ENCODE results near the gene CSMD2. TPM values are rescaled to one million over a fixed set of nuclear protein-coding genes. Genes with fewer than 3 reads are reported as not detected.
"Not testable (repeated sequence)": the region's sequence is repeated elsewhere in the genome, so short reads cannot be mapped to it uniquely, and the experiment has no call there.

Gene CSMD2
- total and polyA plus RNA-seq, 4 donors = 0.25 to 2.4 (median 1.7) TPM

- ATAC-seq (ENCODE audit: low FRiP score); H3K36me3 ChIP-seq (ENCODE audit: control insufficient read depth in 1 of 2, insufficient read depth in 2 of 2, low read length in 1 of 2); H3K4me3 ChIP-seq (ENCODE audit: low read length in 2 of 2); intact Hi-C loops (cut with DNase I); DNase-seq; H3K9me3 ChIP-seq (ENCODE audit: control insufficient read depth, low read length); H3K4me1 ChIP-seq (ENCODE audit: control insufficient read depth in 1 of 2, insufficient read depth in 2 of 2, low read length in 2 of 2); H3K27me3 ChIP-seq (ENCODE audit: control insufficient read depth in 1 of 2, insufficient read depth in 2 of 2, low read length in 1 of 2); H3K27ac ChIP-seq (ENCODE audit: low read depth in 1 of 2, low read length in 2 of 2): not testable (repeated sequence)
- WGBS, 2 donors = 91 to 93% methylated on average over 33 to 43 of the region's 43 CpGs
Measured at GRCh38 chr1:34082085-34082670, 82.9 kb downstream of the CSMD2 start.

- Histone ChIP-seq H3K27ac (ENCODE audit: low read depth in 1 of 2, low read length in 2 of 2) (no peak overlapping the region), H3K27me3 (ENCODE audit: control insufficient read depth in 1 of 2, insufficient read depth in 2 of 2, low read length in 1 of 2) (no peaks in the 10 kb centered on the region), H3K4me3 (ENCODE audit: low read length in 2 of 2) (no peak overlapping the region), H3K9me3 (ENCODE audit: control insufficient read depth, low read length) (no peaks in the 10 kb centered on the region), H3K36me3 (ENCODE audit: control insufficient read depth in 1 of 2, insufficient read depth in 2 of 2, low read length in 1 of 2) (no peaks in the 10 kb centered on the region), H3K4me1 (ENCODE audit: control insufficient read depth in 1 of 2, insufficient read depth in 2 of 2, low read length in 2 of 2) (no peaks in the 10 kb centered on the region)
- 85 to 92% methylated on average over 4 of the region's 4 CpGs for WGBS, 2 donors
- ATAC-seq (ENCODE audit: low FRiP score) (no peak), DNase-seq (no peak)
- intact Hi-C loops (cut with DNase I) = no loop called here
Measured at GRCh38 chr1:34078383-34078782, 86.6 kb downstream of the CSMD2 start.

DNA sequence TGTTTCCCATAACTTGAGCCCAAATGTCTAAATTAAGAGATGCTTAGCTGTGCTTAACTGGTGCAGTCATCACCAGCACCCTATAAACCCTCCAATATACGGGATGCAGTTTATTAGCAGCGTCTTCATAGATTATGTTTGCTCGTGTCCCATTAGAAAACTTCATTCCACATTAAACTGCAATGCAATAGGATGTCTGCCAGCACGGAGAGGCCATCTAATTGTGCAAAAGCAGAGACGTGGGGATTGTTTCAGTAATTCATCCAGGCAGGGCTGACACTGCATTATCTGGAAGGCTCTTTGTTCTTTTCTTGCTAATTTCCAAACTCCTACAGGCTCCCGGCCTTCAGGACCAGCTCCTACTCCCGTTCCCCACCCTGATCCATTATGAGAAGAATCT, 89.5 kb downstream of the CSMD2 start:
- Histone ChIP-seq H3K27ac (ENCODE audit: low read depth in 1 of 2, low read length in 2 of 2) (no peak overlapping the region), H3K27me3 (ENCODE audit: control insufficient read depth in 1 of 2, insufficient read depth in 2 of 2, low read length in 1 of 2) (no peaks in the 10 kb centered on the region), H3K4me3 (ENCODE audit: low read length in 2 of 2) (no peak overlapping the region), H3K4me1 (ENCODE audit: control insufficient read depth in 1 of 2, insufficient read depth in 2 of 2, low read length in 2 of 2) (no peaks in the 10 kb centered on the region), H3K36me3 (ENCODE audit: control insufficient read depth in 1 of 2, insufficient read depth in 2 of 2, low read length in 1 of 2) (no peaks in the 10 kb centered on the region), H3K9me3 (ENCODE audit: control insufficient read depth, low read length) (no peaks in the 10 kb centered on the region)
- no peak for ATAC-seq (ENCODE audit: low FRiP score)
- intact Hi-C loops (cut with DNase I) = no loop called here
- WGBS, 2 donors = 78% methylated on average over 7 of the region's 7 CpGs
- no peak for DNase-seq

DNA sequence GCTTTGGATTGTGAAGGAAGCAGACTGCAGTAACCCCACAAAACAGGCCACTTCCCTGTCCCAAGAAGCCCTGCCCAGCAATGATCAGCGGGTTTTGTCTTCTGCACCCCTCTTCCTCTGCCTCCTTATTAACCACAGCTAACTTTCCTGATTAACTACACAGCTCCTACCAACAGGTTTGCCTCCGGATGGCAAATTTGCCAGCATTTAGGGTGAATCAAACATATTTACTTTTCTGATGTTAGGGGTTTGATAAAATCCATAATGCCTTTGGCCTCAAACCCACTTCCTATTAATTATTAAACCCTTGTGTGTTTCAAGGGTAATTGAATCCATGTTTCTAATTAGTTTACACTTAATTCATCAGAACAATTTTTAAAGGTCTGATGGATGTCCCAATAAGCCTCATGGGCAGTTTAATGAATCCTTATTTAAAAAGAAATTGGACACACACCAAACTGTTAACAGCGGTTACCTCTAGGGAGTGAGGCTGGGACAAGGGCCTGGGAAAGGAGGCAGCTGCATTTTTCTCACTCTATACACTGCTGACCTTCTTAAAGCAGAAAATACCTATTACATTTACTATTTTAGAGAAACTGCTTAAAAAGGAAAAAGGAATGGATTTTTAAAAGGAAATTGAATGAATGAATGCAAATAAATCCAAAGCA, 91.9 kb downstream of the CSMD2 start:
- Histone ChIP-seq H3K4me3 (ENCODE audit: low read length in 2 of 2) (no peak overlapping the region), H3K4me1 (ENCODE audit: control insufficient read depth in 1 of 2, insufficient read depth in 2 of 2, low read length in 2 of 2) (no peaks in the 10 kb centered on the region), H3K27me3 (ENCODE audit: control insufficient read depth in 1 of 2, insufficient read depth in 2 of 2, low read length in 1 of 2) (no peaks in the 10 kb centered on the region), H3K36me3 (ENCODE audit: control insufficient read depth in 1 of 2, insufficient read depth in 2 of 2, low read length in 1 of 2) (no peaks in the 10 kb centered on the region), H3K9me3 (ENCODE audit: control insufficient read depth, low read length) (no peaks in the 10 kb centered on the region), H3K27ac (ENCODE audit: low read depth in 1 of 2, low read length in 2 of 2) (no peak overlapping the region)
- intact Hi-C loops (cut with DNase I) = no loop called here
- 44 to 63% methylated on average over 3 of the region's 3 CpGs for WGBS, 2 donors
- no peak for ATAC-seq (ENCODE audit: low FRiP score)
- DNase-seq = no peak

DNA sequence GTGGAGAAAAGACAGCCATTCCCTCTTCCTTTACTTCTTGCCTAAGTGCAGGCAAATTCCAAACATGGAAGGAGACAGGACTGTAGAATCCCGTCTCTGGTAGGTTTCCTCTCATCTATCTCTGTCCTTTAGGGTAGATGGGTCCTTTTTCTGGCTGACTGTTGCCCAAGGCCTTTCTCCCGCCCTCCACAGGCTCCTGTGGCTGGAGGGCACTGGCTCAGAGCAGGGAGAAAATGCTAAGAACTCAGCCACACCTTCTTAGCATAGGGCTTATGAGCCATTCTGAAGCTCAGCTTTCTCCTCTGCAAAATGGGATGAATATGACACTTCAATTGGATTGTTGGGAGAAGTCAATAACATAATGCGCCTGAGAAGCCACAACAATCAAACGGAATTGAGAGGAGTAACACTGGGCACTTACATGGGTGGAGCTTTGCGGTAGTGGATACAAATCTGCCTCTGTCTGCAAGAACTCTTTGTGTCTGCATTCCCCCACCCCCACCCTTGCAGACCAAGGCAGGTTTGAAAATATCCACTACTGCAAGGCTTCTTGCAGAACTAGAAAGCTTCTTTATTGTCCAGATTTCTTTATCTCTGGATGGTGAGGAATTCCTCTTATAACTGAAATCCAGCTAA, 94.7 kb downstream of the CSMD2 start:
- Histone ChIP-seq H3K27me3 (ENCODE audit: control insufficient read depth in 1 of 2, insufficient read depth in 2 of 2, low read length in 1 of 2) (no peaks in the 10 kb centered on the region), H3K4me1 (ENCODE audit: control insufficient read depth in 1 of 2, insufficient read depth in 2 of 2, low read length in 2 of 2) (no peaks in the 10 kb centered on the region), H3K36me3 (ENCODE audit: control insufficient read depth in 1 of 2, insufficient read depth in 2 of 2, low read length in 1 of 2) (no peaks in the 10 kb centered on the region), H3K9me3 (ENCODE audit: control insufficient read depth, low read length) (no peaks in the 10 kb centered on the region), H3K4me3 (ENCODE audit: low read length in 2 of 2) (no peak overlapping the region), H3K27ac (ENCODE audit: low read depth in 1 of 2, low read length in 2 of 2) (no peak overlapping the region)
- intact Hi-C loops (cut with DNase I) = no loop called here
- no peak for ATAC-seq (ENCODE audit: low FRiP score)
- WGBS, 2 donors = 73 to 76% methylated on average over 5 of the region's 5 CpGs
- DNase-seq = no peak

DNA sequence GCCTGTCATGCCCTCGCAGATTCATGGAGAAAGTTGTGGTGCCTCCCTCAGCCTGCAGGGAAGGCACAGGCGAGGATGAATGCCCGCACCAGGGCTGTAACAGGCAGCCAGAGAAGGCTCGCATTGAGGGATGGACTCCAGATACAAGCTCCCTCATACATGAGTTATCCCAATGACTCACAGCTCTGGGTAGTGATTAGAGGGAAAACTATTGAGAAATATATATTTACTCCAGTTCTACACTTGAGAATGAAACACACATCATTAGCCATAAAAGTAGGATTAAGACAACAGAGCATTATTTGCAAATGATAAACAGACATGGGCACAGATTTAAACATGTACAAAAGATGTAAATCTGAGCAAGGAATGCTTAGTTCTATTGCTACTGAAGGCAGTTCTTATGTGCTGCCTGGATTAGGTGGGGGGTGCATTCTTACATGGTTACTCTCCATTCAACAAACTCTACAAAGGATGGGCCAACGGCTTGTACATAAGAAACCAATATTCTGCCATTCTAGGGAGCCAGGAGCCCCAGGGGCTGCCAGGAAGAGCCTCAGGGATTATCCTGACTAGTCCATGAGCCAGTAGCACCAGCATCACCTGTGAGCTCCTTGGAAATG, 97.9 kb downstream of the CSMD2 start:
- Histone ChIP-seq H3K4me1 (ENCODE audit: control insufficient read depth in 1 of 2, insufficient read depth in 2 of 2, low read length in 2 of 2) (no peaks in the 10 kb centered on the region), H3K9me3 (ENCODE audit: control insufficient read depth, low read length) (no peaks in the 10 kb centered on the region), H3K36me3 (ENCODE audit: control insufficient read depth in 1 of 2, insufficient read depth in 2 of 2, low read length in 1 of 2) (no peaks in the 10 kb centered on the region), H3K27me3 (ENCODE audit: control insufficient read depth in 1 of 2, insufficient read depth in 2 of 2, low read length in 1 of 2) (no peaks in the 10 kb centered on the region), H3K27ac (ENCODE audit: low read depth in 1 of 2, low read length in 2 of 2) (no peak overlapping the region), H3K4me3 (ENCODE audit: low read length in 2 of 2) (no peak overlapping the region)
- DNase-seq (no peak), ATAC-seq (ENCODE audit: low FRiP score) (peak; percentile 34)
- 81 to 87% methylated on average over 5 of the region's 5 CpGs for WGBS, 2 donors
- intact Hi-C loops (cut with DNase I) = no loop called here

DNA sequence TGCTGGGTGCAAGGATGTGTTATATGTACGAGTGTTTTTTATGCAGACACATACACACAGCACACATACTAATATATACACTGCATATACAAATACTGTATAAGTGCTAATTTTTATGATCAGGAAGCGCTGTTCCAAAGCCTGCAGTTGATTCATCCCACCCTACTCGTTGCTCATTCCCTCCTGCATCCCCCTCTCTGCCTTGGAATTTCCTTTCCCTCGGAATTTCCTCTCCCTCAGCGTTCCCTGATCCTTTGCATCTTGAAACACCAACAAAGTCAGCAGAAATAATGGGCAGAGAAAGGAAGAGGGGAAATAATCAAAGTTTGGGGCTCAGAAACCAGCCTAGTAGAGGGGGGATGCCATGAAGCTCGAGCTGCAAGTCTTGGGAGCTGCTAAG, 98.9 kb downstream of the CSMD2 start:
- H3K9me3 ChIP-seq (ENCODE audit: control insufficient read depth, low read length) = no peaks in the 10 kb centered on the region
- H3K27me3 ChIP-seq (ENCODE audit: control insufficient read depth in 1 of 2, insufficient read depth in 2 of 2, low read length in 1 of 2) = no peaks in the 10 kb centered on the region
- no peaks in the 10 kb centered on the region for H3K36me3 ChIP-seq (ENCODE audit: control insufficient read depth in 1 of 2, insufficient read depth in 2 of 2, low read length in 1 of 2)
- no peak for DNase-seq
- WGBS, 2 donors = 48 to 50% methylated on average over 6 of the region's 6 CpGs
- intact Hi-C loops (cut with DNase I) = no loop called here
- no peak overlapping the region for H3K27ac ChIP-seq (ENCODE audit: low read depth in 1 of 2, low read length in 2 of 2)
- no peak for ATAC-seq (ENCODE audit: low FRiP score)
- H3K4me3 ChIP-seq (ENCODE audit: low read length in 2 of 2) = no peak overlapping the region
- no peaks in the 10 kb centered on the region for H3K4me1 ChIP-seq (ENCODE audit: control insufficient read depth in 1 of 2, insufficient read depth in 2 of 2, low read length in 2 of 2)

GRCh38 chr1:34065498-34065897, 99.5 kb downstream of the CSMD2 start:
- Histone ChIP-seq H3K4me1 (ENCODE audit: control insufficient read depth in 1 of 2, insufficient read depth in 2 of 2, low read length in 2 of 2) (no peaks in the 10 kb centered on the region), H3K27me3 (ENCODE audit: control insufficient read depth in 1 of 2, insufficient read depth in 2 of 2, low read length in 1 of 2) (no peaks in the 10 kb centered on the region), H3K27ac (ENCODE audit: low read depth in 1 of 2, low read length in 2 of 2) (no peak overlapping the region), H3K36me3 (ENCODE audit: control insufficient read depth in 1 of 2, insufficient read depth in 2 of 2, low read length in 1 of 2) (no peaks in the 10 kb centered on the region), H3K4me3 (ENCODE audit: low read length in 2 of 2) (no peak overlapping the region), H3K9me3 (ENCODE audit: control insufficient read depth, low read length) (no peaks in the 10 kb centered on the region)
- WGBS, 2 donors = 89 to 96% methylated on average over 2 of the region's 2 CpGs
- no peak for ATAC-seq (ENCODE audit: low FRiP score)
- no peak for DNase-seq
- intact Hi-C loops (cut with DNase I) = no loop called here
